Hematopoietic multipotent progenitor cell treated with erythropoietin and hydrocortisone succinate and interleukin-3 and kit ligand, for 15 days (in vitro differentiated cells): Measurements from ENCODE around the gene TECTB.

ENCODE experiments used
- DNase-seq: peaks from one replicate; pipeline ENCODE4 v3.0.0-alpha.2; 2015; ENCODE audit warnings: low spot score

Gene TECTB

GRCh38 chr10:112347709-112348671 lies 64.8 kb downstream of the TECTB start:
- DNase-seq, result no peak

GRCh38 chr10:112348759-112349158 lies 65.6 kb downstream of the TECTB start:
- DNase-seq, result no peak

- DNase-seq, result no peak
Measured at GRCh38 chr10:112349521-112350085, 66.4 kb downstream of the TECTB start.

- no peak for DNase-seq
Measured at GRCh38 chr10:112351146-112351545, 67.9 kb downstream of the TECTB start.

- no peak for DNase-seq
Measured at GRCh38 chr10:112352044-112352443, 68.8 kb downstream of the TECTB start.

GRCh38 chr10:112353046-112353445 lies 69.8 kb downstream of the TECTB start:
- DNase-seq, result no peak
